H1 (cell line): ENCODE data around the gene VAV2. TPM values are rescaled to one million over a fixed set of nuclear protein-coding genes. Genes with fewer than 3 reads are reported as not detected.

Source experiments
- CTCF ChIA-PET: fragments of 300-600 bp; sonication (Branson Sonifier 250); formaldehyde crosslinking; loops from one replicate; lab custom pipeline; 2021; ENCODE audit not compliant: partially characterized antibody; lab: Charles Lee
- POLR2A ChIA-PET: fragments of 300-600 bp; sonication (Branson Sonifier 250); formaldehyde crosslinking; loops from one replicate; lab custom pipeline; 2021; ENCODE audit warnings: inconsistent platforms; ENCODE audit not compliant: partially characterized antibody; lab: Charles Lee
- DNase-seq, 2 experiments: peaks; one replicate each; pipeline versions ENCODE4 v3.0.0 to v3.0.0-alpha.2; 2010 to 2022; ENCODE audit warnings: low spot score in 2 of 2, low read depth in 1 of 2, mixed read lengths in 1 of 2
- FAIRE-seq: peaks from 2 replicates; lab custom pipeline; 2011; peaks lifted over from hg19 to GRCh38; lab: Jason Lieb, UNC
- H2AFZ ChIP-seq: 2 replicates; pipeline ENCODE4 v1.8.1; 2012; ENCODE audit warnings: low read length, inconsistent platforms
- H2AK5ac ChIP-seq: 2 replicates; pipeline ENCODE4 v1.6.1; 2013; ENCODE audit warnings: low read depth, low read length
- H2BK120ac ChIP-seq: replicated peaks from 2 replicates; pipeline ENCODE3; 2013; ENCODE audit warnings: low read depth, low read length, inconsistent platforms
- H2BK12ac ChIP-seq: 2 replicates; pipeline ENCODE4 v1.6.1; 2013; ENCODE audit warnings: low read depth, low read length
- H2BK15ac ChIP-seq: 2 replicates; pipeline ENCODE4 v1.6.1; 2013; ENCODE audit warnings: low read length
- H2BK20ac ChIP-seq: 2 replicates; pipeline ENCODE4 v1.6.1; 2013; ENCODE audit warnings: low read length
- H2BK5ac ChIP-seq: 2 replicates; pipeline ENCODE4 v1.6.1; 2013; ENCODE audit warnings: low read depth, low read length
- H3K14ac ChIP-seq: 2 replicates; pipeline ENCODE4 v1.6.1; 2013; ENCODE audit warnings: inconsistent platforms; ENCODE audit not compliant: insufficient read length
- H3K18ac ChIP-seq: 2 replicates; pipeline ENCODE4 v1.6.1; 2013; ENCODE audit warnings: low read length; ENCODE audit errors: extremely low read depth
- H3K23ac ChIP-seq: 2 replicates; pipeline ENCODE4 v1.6.1; 2013; ENCODE audit warnings: inconsistent platforms; ENCODE audit not compliant: insufficient read length
- H3K23me2 ChIP-seq: 2 replicates; pipeline ENCODE4 v1.6.1; 2013; ENCODE audit warnings: low read depth, low read length
- H3K27ac ChIP-seq: 2 replicates; pipeline ENCODE4 v1.6.1; 2011; ENCODE audit warnings: low read depth, low read length, inconsistent platforms
- H3K27me3 ChIP-seq, 4 experiments: replicated peaks in 1 of 4; 1 replicate in 1 of 4; 2 replicates in 3 of 4; pipeline versions ENCODE4 v1.6.1 to v1.8.1; 2011 to 2013; ENCODE audit warnings: low read length in 3 of 4, mild to moderate bottlenecking in 3 of 4, inconsistent platforms in 2 of 4, mixed read lengths in 2 of 4, moderate library complexity in 1 of 4; ENCODE audit not compliant: control insufficient read depth in 3 of 4, insufficient read depth in 3 of 4; ENCODE audit errors: extremely low read depth in 1 of 4
- H3K36me3 ChIP-seq, 4 experiments: 2 replicates each; pipeline versions ENCODE4 v1.6.1 to v1.8.1; 2011 to 2013; ENCODE audit warnings: mild to moderate bottlenecking in 4 of 4, low read length in 3 of 4, moderate library complexity in 2 of 4, control low read depth in 1 of 4, inconsistent platforms in 1 of 4; ENCODE audit not compliant: insufficient read depth in 4 of 4, control insufficient read depth in 2 of 4
- H3K4ac ChIP-seq: replicated peaks from 2 replicates; pipeline ENCODE3; 2013; ENCODE audit warnings: low read length, low read depth, mixed read lengths, inconsistent platforms; ENCODE audit not compliant: insufficient read length
- H3K4me1 ChIP-seq, 4 experiments: replicated peaks in 1 of 4; 1 replicate in 1 of 4; 2 replicates in 3 of 4; pipeline versions ENCODE4 v1.6.1 to v1.8.1; 2011 to 2013; ENCODE audit warnings: low read length in 3 of 4, inconsistent platforms in 2 of 4, mixed read lengths in 1 of 4; ENCODE audit not compliant: insufficient read depth in 4 of 4, control insufficient read depth in 3 of 4
- H3K4me2 ChIP-seq, 2 experiments: 2 replicates each; pipeline versions ENCODE4 v1.6.1 to v1.8.1; 2011 to 2013; ENCODE audit warnings: low read depth in 2 of 2, low read length in 2 of 2, control low read depth in 1 of 2, inconsistent platforms in 1 of 2, mild to moderate bottlenecking in 1 of 2; ENCODE audit not compliant: insufficient read depth in 1 of 2
- H3K4me3 ChIP-seq, 4 experiments: fragments of 200-600, 300-600 bp in 1 of 4; sonication (generic), shearing (Covaris generic), sonication (Bioruptor Twin) in 1 of 4; 2 replicates each; pipeline versions ENCODE4 v1.5.1 to v1.8.1; 2011 to 2016; ENCODE audit warnings: low read length in 4 of 4, low read depth in 3 of 4, control low read depth in 2 of 4, inconsistent platforms in 2 of 4, mild to moderate bottlenecking in 2 of 4, mixed read lengths in 1 of 4, moderate library complexity in 1 of 4; ENCODE audit not compliant: insufficient read depth in 2 of 4; ENCODE audit errors: extremely low read depth in 1 of 4
- H3K56ac ChIP-seq: replicated peaks from 2 replicates; pipeline ENCODE3; 2013; ENCODE audit warnings: low read depth, mild to moderate bottlenecking, mixed read lengths, low read length, inconsistent platforms; ENCODE audit not compliant: insufficient read length
- H3K79me1 ChIP-seq: 2 replicates; pipeline ENCODE4 v1.6.1; 2013; ENCODE audit warnings: low read depth, low read length, control low read depth
- H3K79me2 ChIP-seq, 2 experiments: 2 replicates each; pipeline versions ENCODE4 v1.6.1 to v1.8.1; 2012 to 2013; ENCODE audit warnings: low read length in 2 of 2, mild to moderate bottlenecking in 2 of 2, inconsistent platforms in 1 of 2; ENCODE audit not compliant: insufficient read depth in 2 of 2, control insufficient read depth in 1 of 2
- H3K9ac ChIP-seq, 4 experiments: replicated peaks in 1 of 4; 1 replicate in 1 of 4; 2 replicates in 3 of 4; pipeline versions ENCODE4 v1.6.1 to v1.8.1; 2011 to 2013; ENCODE audit warnings: low read depth in 3 of 4, low read length in 3 of 4, control low read depth in 2 of 4, mild to moderate bottlenecking in 2 of 4, moderate library complexity in 2 of 4, inconsistent platforms in 1 of 4; ENCODE audit errors: extremely low read depth in 1 of 4
- H3K9me3 ChIP-seq, 2 experiments: 2 replicates each; pipeline versions ENCODE4 v1.6.1 to v1.8.1; 2012 to 2013; ENCODE audit warnings: mild to moderate bottlenecking in 2 of 2, moderate library complexity in 2 of 2, control low read depth in 1 of 2, inconsistent platforms in 1 of 2, low read depth in 1 of 2, low read length in 1 of 2, mixed read lengths in 1 of 2; ENCODE audit not compliant: insufficient read depth in 2 of 2
- H4K20me1 ChIP-seq, 2 experiments: replicated peaks in 1 of 2; 2 replicates each; pipeline versions ENCODE3 to v1.8.1; 2011 to 2013; ENCODE audit warnings: inconsistent platforms in 2 of 2, low read length in 2 of 2, mild to moderate bottlenecking in 1 of 2; ENCODE audit not compliant: insufficient read depth in 2 of 2, control insufficient read depth in 1 of 2
- H4K5ac ChIP-seq: 2 replicates; pipeline ENCODE4 v1.6.1; 2013; ENCODE audit warnings: low read length, low read depth, mixed read lengths, inconsistent platforms; ENCODE audit not compliant: insufficient read length
- H4K8ac ChIP-seq: 2 replicates; pipeline ENCODE4 v1.8.0; 2013; ENCODE audit warnings: mild to moderate bottlenecking, moderate library complexity, low read length, inconsistent platforms; ENCODE audit not compliant: insufficient read depth; ENCODE audit errors: extremely low read depth
- H4K91ac ChIP-seq: replicated peaks from 2 replicates; pipeline ENCODE3; 2013; ENCODE audit warnings: low read length, mixed read lengths, inconsistent platforms; ENCODE audit not compliant: insufficient read length
- BCL11A ChIP-seq, 2 experiments: IDR thresholded peaks; one replicate each; pipeline ENCODE4 v1.6.1; 2011; ENCODE audit warnings: low read depth in 2 of 2, low read length in 2 of 2, mild to moderate bottlenecking in 2 of 2
- CREB1 ChIP-seq: IDR thresholded peaks from 2 replicates; pipeline ENCODE4 v1.6.1; 2012; ENCODE audit warnings: inconsistent platforms
- GABPA ChIP-seq: IDR thresholded peaks from 2 replicates; pipeline ENCODE4 v1.6.1; 2011; ENCODE audit warnings: mild to moderate bottlenecking, low read length, moderate library complexity, borderline replicate concordance; ENCODE audit not compliant: insufficient read depth
- GTF2F1 ChIP-seq: IDR thresholded peaks from 2 replicates; pipeline ENCODE4 v1.6.1; 2012; ENCODE audit warnings: low read depth, low read length, improper control_type of control experiment, borderline replicate concordance
- JUN ChIP-seq: IDR thresholded peaks from 2 replicates; pipeline ENCODE4 v1.6.1; 2011; ENCODE audit warnings: low read depth, mild to moderate bottlenecking, improper control_type of control experiment, low read length
- KDM4A ChIP-seq: IDR thresholded peaks from one replicate; pipeline ENCODE4 v1.7.1; 2012; ENCODE audit warnings: low read depth, mild to moderate bottlenecking, moderate library complexity, low read length, inconsistent platforms; ENCODE audit not compliant: severe bottlenecking
- KDM5A ChIP-seq: fragments of 200-600 bp; IDR thresholded peaks from 2 replicates; pipeline ENCODE4 v1.7.1; 2012; ENCODE audit warnings: mild to moderate bottlenecking, low read length, inconsistent platforms, mixed read lengths
- NANOG ChIP-seq: IDR thresholded peaks from 2 replicates; pipeline ENCODE4 v1.6.1; 2011; ENCODE audit warnings: low read length, low read depth, mild to moderate bottlenecking, inconsistent platforms; ENCODE audit not compliant: insufficient read depth, poor library complexity, severe bottlenecking
- POLR2A ChIP-seq, 2 experiments: IDR thresholded peaks; 1 replicate in 1 of 2; 2 replicates in 1 of 2; pipeline ENCODE4 v1.6.1; 2011; ENCODE audit warnings: low read depth in 2 of 2, low read length in 2 of 2, mild to moderate bottlenecking in 2 of 2; ENCODE audit errors: control extremely low read depth in 1 of 2
- RAD21 ChIP-seq, 2 experiments: IDR thresholded peaks in 1 of 2; conservative IDR thresholded peaks in 1 of 2; 2 replicates each; pipeline ENCODE4 v1.6.1; 2011; ENCODE audit warnings: low read depth in 2 of 2, low read length in 2 of 2, improper control_type of control experiment in 1 of 2, inconsistent platforms in 1 of 2, mild to moderate bottlenecking in 1 of 2, moderate library complexity in 1 of 2
- SUZ12 ChIP-seq: fragments of 200-600 bp; sonication (generic); IDR thresholded peaks from 2 replicates; pipeline ENCODE4 v1.6.1; 2012; ENCODE audit warnings: mild to moderate bottlenecking, inconsistent platforms, low read length, moderate library complexity, mixed read lengths
- TBP ChIP-seq: IDR thresholded peaks from 2 replicates; pipeline ENCODE4 v1.6.1; 2011; ENCODE audit warnings: low read depth, low read length, improper control_type of control experiment
- YY1 ChIP-seq: IDR thresholded peaks from 2 replicates; pipeline ENCODE4 v1.6.1; 2011; ENCODE audit warnings: low read depth, mild to moderate bottlenecking, low read length
- WGBS, 2 experiments: shearing (Covaris generic) in 1 of 2; methylation state at CpG; one replicate each; pipeline versions ENCODE4 v1.1.6 to v1.1.7; 2013 to 2015; ENCODE audit warnings: low lambda C conversion rate in 2 of 2, mixed read lengths in 2 of 2, inconsistent platforms in 1 of 2, low coverage in 1 of 2, missing lambda C conversion rate in 1 of 2; ENCODE audit not compliant: insufficient replicate concordance in 2 of 2, insufficient coverage in 1 of 2, insufficient read length in 1 of 2; ENCODE audit errors: extremely low coverage in 1 of 2, missing lambda C conversion rate in 1 of 2; 5-methylcytosine and 5-hydroxymethylcytosine counted together
- polyA plus RNA-seq, 7 experiments: library from polyadenylated mRNA; depleted of rRNA in 3 of 7; stranded (reverse) in 5 of 7; unstranded in 2 of 7; fragments of >200 nt in 5 of 7; fragments of 200-250 nt in 2 of 7; gene quantifications; 1 replicate in 5 of 7; 2 replicates in 1 of 7; 4 replicates in 1 of 7; pipeline versions ENCODE4 v1.2.1 to v1.2.3, GENCODE V29; 2011 to 2013; ENCODE audit warnings: missing spikeins in 2 of 7, mixed read lengths in 2 of 7
- total RNA-seq: library from RNA; stranded (reverse); fragmentation: NEBNext Ultra II Directional; extraction: Animal tissue kit (Norgen Biotek cat#: 25700); gene quantifications from 2 replicates; pipeline ENCODE4 v1.2.1, GENCODE V29; 2021
- TF ChIP-seq, protein P1 (sequence below): IDR thresholded peaks from 2 replicates; pipeline ENCODE4 v1.6.1; 2011; ENCODE audit warnings: low read depth, mild to moderate bottlenecking, low read length; ENCODE audit not compliant: insufficient read depth

The VAV2 gene
- total and polyA plus RNA-seq, 2 of the 8 experiments (the other 6 are each of a cell fraction or from before 2014, with no cell fraction given): 13.6 to 37.6 TPM

DNA sequence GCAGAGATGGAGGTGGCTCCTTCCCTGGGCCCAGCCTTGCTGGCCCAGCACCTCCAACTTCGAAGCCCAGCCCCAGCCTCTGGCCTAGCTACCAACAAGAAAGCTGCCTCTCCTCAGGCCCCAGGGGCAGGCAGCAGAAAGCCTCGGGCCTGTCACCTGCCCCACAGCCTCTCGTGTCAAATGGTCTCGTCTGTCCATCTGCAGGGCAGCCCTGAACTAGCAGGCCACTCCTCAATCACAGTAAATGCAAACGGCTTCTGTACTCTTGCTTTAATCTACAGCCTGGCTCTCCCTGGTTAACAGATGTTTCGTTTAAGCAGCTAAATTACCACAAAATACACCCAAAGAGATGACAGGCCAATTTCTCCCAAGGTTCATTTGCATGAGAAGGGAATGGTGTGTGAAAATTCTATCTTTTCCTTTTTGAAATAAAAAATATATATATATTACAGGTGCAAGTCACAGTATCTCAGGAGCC, 21.5 kb downstream of the VAV2 start:
- Histone ChIP-seq H2BK15ac (no peak overlapping the region), H3K18ac (no peak overlapping the region), H3K23ac (no peak overlapping the region), H2BK12ac (no peak overlapping the region), H4K5ac (no peak overlapping the region), H3K36me3 (no peaks in the 10 kb centered on the region), H2AFZ (no peak overlapping the region), H2AK5ac (no peak overlapping the region), H3K4me3 (no peak overlapping the region), H3K14ac (no peak overlapping the region), H3K23me2 (no peaks in the 10 kb centered on the region), H2BK120ac (no peak overlapping the region), H3K4ac (no peak overlapping the region), H3K79me2 (peaks cover 0 to 97% of the 10 kb centered on the region in 2 experiments), H4K8ac (no peak overlapping the region), H3K4me2 (no peak overlapping the region), H3K56ac (no peak overlapping the region), H3K79me1 (peaks cover 33% of the 10 kb centered on the region), H3K9me3 (no peaks in the 10 kb centered on the region), H3K4me1 (peaks cover 3 to 33% (median 13%) of the 10 kb centered on the region in 4 experiments), H4K91ac (no peak overlapping the region), H4K20me1 (peaks cover 40 to 47% of the 10 kb centered on the region in 2 experiments), H3K9ac (no peak overlapping the region), H3K27me3 (no peaks in the 10 kb centered on the region), H3K27ac (no peak overlapping the region), H2BK5ac (no peak overlapping the region), H2BK20ac (no peak overlapping the region)
- WGBS, 2 experiments: 82% methylated on average over 6 of the region's 6 CpGs; no CpG with 5 or more reads in 1 of the 2 experiments
- DNase-seq (no peak), FAIRE-seq (no peak)
- ChIA-PET CTCF (interaction anchor here (1.1 kb wide), 1 partner anchor 162 kb away, joined by 3 read pairs; no protein-coding TSS in a partner anchor), POLR2A (interaction anchor here (0.8 kb wide), 1 partner anchor 490 kb away, joined by 3 read pairs; no protein-coding TSS in a partner anchor)
- TF ChIP-seq SUZ12 (no peak), CREB1 (no peak), BCL11A (IDR thresholded peaks at IDR 0.05; ENCODE audit: low read depth in 2 of 2, low read length in 2 of 2) (no peak), NANOG (no peak), TBP (no peak), KDM4A (no peak), GTF2F1 (no peak), POLR2A (IDR thresholded peaks at IDR 0.05; ENCODE audit: control extremely low read depth in 1 of 2, low read depth in 2 of 2, low read length in 2 of 2) (no peak), KDM5A (no peak), RAD21 (IDR thresholded peaks at IDR 0.05 in 1 of 2, conservative IDR thresholded peaks at IDR 0.05 in 1 of 2; ENCODE audit: low read depth in 2 of 2, low read length in 2 of 2) (no peak), YY1 (no peak), JUN (no peak), GABPA (no peak)
- TF ChIP-seq, protein P1, sequence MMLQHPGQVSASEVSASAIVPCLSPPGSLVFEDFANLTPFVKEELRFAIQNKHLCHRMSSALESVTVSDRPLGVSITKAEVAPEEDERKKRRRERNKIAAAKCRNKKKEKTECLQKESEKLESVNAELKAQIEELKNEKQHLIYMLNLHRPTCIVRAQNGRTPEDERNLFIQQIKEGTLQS: no peak
